GM23338 (cell line): ENCODE results near the gene RENBP. TPM values are rescaled to one million over a fixed set of nuclear protein-coding genes. Genes with fewer than 3 reads are reported as not detected.

Source experiments
- ATAC-seq: fragments of 200-7000 bp; cut with Tn5 transposase; 3 replicates; pipeline ENCODE4 v1.9.1; 2020
- DNase-seq: peaks from one replicate; pipeline ENCODE4 v3.0.0-alpha.2; 2015; ENCODE audit warnings: low spot score
- H2AFZ ChIP-seq: fragments of 200-600 bp; sonication (generic); 2 replicates; pipeline ENCODE4 v1.8.0; 2016; ENCODE audit warnings: antibody characterized with exemption, mild to moderate bottlenecking, moderate library complexity
- H3F3A ChIP-seq: fragments of 200-600 bp; sonication (generic); replicated peaks from 2 replicates; pipeline ENCODE4 v1.8.0; 2017; ENCODE audit warnings: antibody characterized with exemption, mixed run types, low read depth
- H3K27ac ChIP-seq: fragments of 200-600 bp; sonication (generic); 2 replicates; pipeline ENCODE4 v1.6.1; 2016; ENCODE audit warnings: low read depth
- H3K27me3 ChIP-seq: fragments of 200-600 bp; sonication (generic); 2 replicates; pipeline ENCODE4 v1.8.0; 2016; ENCODE audit warnings: mild to moderate bottlenecking, mixed run types, moderate library complexity; ENCODE audit not compliant: insufficient read depth
- H3K36me3 ChIP-seq: fragments of 200-600 bp; sonication (generic); 2 replicates; pipeline ENCODE4 v1.8.0; 2016; ENCODE audit warnings: mild to moderate bottlenecking; ENCODE audit not compliant: insufficient read depth
- H3K4me1 ChIP-seq: fragments of 200-600 bp; sonication (generic); 2 replicates; pipeline ENCODE4 v1.8.0; 2016; ENCODE audit warnings: mild to moderate bottlenecking, moderate library complexity; ENCODE audit not compliant: insufficient read depth
- H3K4me2 ChIP-seq: fragments of 200-600 bp; sonication (generic); 2 replicates; pipeline ENCODE4 v1.7.1; 2017; ENCODE audit warnings: mixed run types
- H3K4me3 ChIP-seq: fragments of 200-600 bp; sonication (generic); 2 replicates; pipeline ENCODE4 v1.6.1; 2016; ENCODE audit warnings: mixed run types
- H3K79me2 ChIP-seq: fragments of 200-600 bp; sonication (generic); replicated peaks from 2 replicates; pipeline ENCODE4 v1.8.0; 2017; ENCODE audit warnings: mild to moderate bottlenecking; ENCODE audit not compliant: insufficient read depth
- H3K9me2 ChIP-seq: fragments of 200-600 bp; sonication (generic); 2 replicates; pipeline ENCODE4 v1.8.0; 2017; ENCODE audit not compliant: insufficient read depth
- H4K20me1 ChIP-seq: fragments of 200-600 bp; sonication (generic); replicated peaks from 2 replicates; pipeline ENCODE4 v1.8.0; 2017; ENCODE audit warnings: mild to moderate bottlenecking; ENCODE audit not compliant: insufficient read depth
- H3K27ac Mint-ChIP-seq: 2 replicates; pipeline ENCODE4 v1.8.0; 2020; ENCODE audit warnings: inconsistent platforms, mild to moderate bottlenecking, moderate library complexity, mixed read lengths
- H3K27me3 Mint-ChIP-seq: 3 replicates; pipeline ENCODE4 v1.8.0; 2022; ENCODE audit warnings: low read depth, mild to moderate bottlenecking, moderate library complexity, mixed read lengths, inconsistent platforms; ENCODE audit not compliant: insufficient read depth, poor library complexity
- H3K36me3 Mint-ChIP-seq: 3 replicates; pipeline ENCODE4 v1.8.0; 2021; ENCODE audit warnings: low read depth, mild to moderate bottlenecking, inconsistent platforms, moderate library complexity, mixed read lengths
- H3K4me1 Mint-ChIP-seq: 3 replicates; pipeline ENCODE4 v1.8.0; 2020; ENCODE audit warnings: mild to moderate bottlenecking, inconsistent platforms, mixed read lengths
- H3K4me3 Mint-ChIP-seq: 3 replicates; pipeline ENCODE4 v1.8.0; 2021; ENCODE audit warnings: moderate library complexity, mild to moderate bottlenecking, inconsistent platforms, mixed read lengths
- H3K9me3 Mint-ChIP-seq: 3 replicates; pipeline ENCODE4 v1.8.0; 2020; ENCODE audit warnings: moderate library complexity, mild to moderate bottlenecking, inconsistent platforms, mixed read lengths
- CREB1 ChIP-seq: fragments of 250-450 bp; sonication (Bioruptor Pico); IDR thresholded peaks from 2 replicates; pipeline ENCODE4 v1.5.0; 2020; ENCODE audit warnings: low read depth, mild to moderate bottlenecking, moderate library complexity
- CTCF ChIP-seq, 2 experiments: fragments of 200-600 bp in 1 of 2; sonication (generic) in 1 of 2; conservative IDR thresholded peaks; 2 replicates each; pipeline versions ENCODE4 v1.5.1 to v1.6.1; 2016 to 2017; ENCODE audit warnings: antibody characterized with exemption in 2 of 2, low read depth in 2 of 2, mild to moderate bottlenecking in 2 of 2, moderate library complexity in 1 of 2
- ETS1 ChIP-seq: IDR thresholded peaks from 2 replicates; pipeline ENCODE4 v1.6.1; 2016; ENCODE audit warnings: antibody characterized with exemption
- EZH2 ChIP-seq: fragments of 200-600 bp; sonication (generic); IDR thresholded peaks from one replicate; pipeline ENCODE4 v1.8.0; 2017; ENCODE audit warnings: antibody characterized with exemption, mild to moderate bottlenecking, low read depth; ENCODE audit not compliant: unreplicated experiment
- EZH2phosphoT487 ChIP-seq: fragments of 200-600 bp; sonication (generic); IDR thresholded peaks from one replicate; pipeline ENCODE4 v1.8.1; 2018; ENCODE audit warnings: antibody characterized with exemption; ENCODE audit not compliant: unreplicated experiment
- JUNB ChIP-seq: IDR thresholded peaks from one replicate; pipeline ENCODE4 v1.6.1; 2016; ENCODE audit warnings: antibody characterized with exemption; ENCODE audit not compliant: unreplicated experiment
- NANOG ChIP-seq: IDR thresholded peaks from 2 replicates; pipeline ENCODE4 v1.6.1; 2016; ENCODE audit warnings: antibody characterized with exemption, borderline replicate concordance
- POLR2AphosphoS5 ChIP-seq: IDR thresholded peaks from 2 replicates; pipeline ENCODE4 v1.6.1; 2016; ENCODE audit warnings: antibody characterized with exemption, low read depth
- REST ChIP-seq: IDR thresholded peaks from one replicate; pipeline ENCODE4 v1.6.1; 2018; ENCODE audit warnings: antibody characterized with exemption; ENCODE audit not compliant: unreplicated experiment
- STAT1 ChIP-seq: IDR thresholded peaks from one replicate; pipeline ENCODE4 v1.6.1; 2016; ENCODE audit warnings: antibody characterized with exemption; ENCODE audit not compliant: unreplicated experiment
- ZNF114 ChIP-seq: fragments of 250-450 bp; sonication (Bioruptor Pico); IDR thresholded peaks from 2 replicates; pipeline ENCODE4 v1.5.0; 2020; ENCODE audit warnings: mild to moderate bottlenecking, moderate library complexity
- ZNF331 ChIP-seq: fragments of 250-450 bp; sonication (Bioruptor Pico); IDR thresholded peaks from 2 replicates; pipeline ENCODE4 v1.5.0; 2020; ENCODE audit warnings: low read depth, mild to moderate bottlenecking, moderate library complexity
- ZNF462 ChIP-seq: fragments of 250-450 bp; sonication (Bioruptor Pico); IDR thresholded peaks from 2 replicates; pipeline ENCODE4 v1.5.0; 2020; ENCODE audit warnings: mild to moderate bottlenecking, moderate library complexity
- polyA plus RNA-seq: library from polyadenylated mRNA; unstranded; fragments of >200 nt; fragmentation: Nextera tagmentation; extraction: Ambion mirVana; gene quantifications from 2 replicates; pipeline ENCODE4 v1.2.1, GENCODE V29; 2016
- total RNA-seq: library from RNA; depleted of rRNA; stranded (reverse); fragments of >200 nt; shearing (Covaris generic); gene quantifications from 2 replicates; pipeline ENCODE4 v1.2.3, GENCODE V29; 2014

The RENBP gene
- total and polyA plus RNA-seq, 2 experiments from 2014 or later, result 2.0 to 10.3 TPM

- H3K27ac Mint-ChIP-seq, result no peak overlapping the region; the same call in 1 of the 2 replicates
- TF ChIP-seq STAT1 (no peak), NANOG (no peak), CTCF (conservative IDR thresholded peaks at IDR 0.05; ENCODE audit: low read depth in 2 of 2) (no peak), ZNF462 (CRISPR knock-in tag) (no peak), POLR2AphosphoS5 (no peak), ETS1 (no peak), ZNF331 (CRISPR knock-in tag) (no peak), JUNB (no peak), ZNF114 (CRISPR knock-in tag) (no peak), CREB1 (CRISPR knock-in tag) (no peak), EZH2 (no peak), REST (no peak), EZH2phosphoT487 (no peak)
- no peak overlapping the region for H3K4me3 Mint-ChIP-seq
- Histone ChIP-seq H3K36me3 (no peaks in the 10 kb centered on the region), H3F3A (no peaks in the 10 kb centered on the region), H3K27ac (no peak overlapping the region), H3K4me1 (no peaks in the 10 kb centered on the region), H3K4me2 (no peak overlapping the region), H3K79me2 (no peaks in the 10 kb centered on the region), H3K27me3 (no peaks in the 10 kb centered on the region), H3K9me2 (no peaks in the 10 kb centered on the region), H2AFZ (no peak overlapping the region), H3K4me3 (no peak overlapping the region), H4K20me1 (no peaks in the 10 kb centered on the region)
- H3K27me3 Mint-ChIP-seq, result no peaks in the 10 kb centered on the region
- peaks cover 16% of the 10 kb centered on the region; the same call in 2 of the 3 replicates for H3K36me3 Mint-ChIP-seq
- no peaks in the 10 kb centered on the region; the same call in 2 of the 3 replicates for H3K4me1 Mint-ChIP-seq
- H3K9me3 Mint-ChIP-seq, result no peaks in the 10 kb centered on the region; the same call in 2 of the 3 replicates
- DNase-seq (no peak), ATAC-seq (no peak)
These were observed 32.6 kb downstream of the RENBP start for GRCh38 chrX:153911798-153912197.
